GM23338 (cell line): Measurements from ENCODE around the gene RAC3. TPM values are rescaled to one million over a fixed set of nuclear protein-coding genes. Genes with fewer than 3 reads are reported as not detected.

Experiments used
- ATAC-seq: fragments of 200-7000 bp; cut with Tn5 transposase; 3 replicates; pipeline ENCODE4 v1.9.1; 2020
- DNase-seq: peaks from one replicate; pipeline ENCODE4 v3.0.0-alpha.2; 2015; ENCODE audit warnings: low spot score
- H2AFZ ChIP-seq: fragments of 200-600 bp; sonication (generic); 2 replicates; pipeline ENCODE4 v1.8.0; 2016; ENCODE audit warnings: antibody characterized with exemption, mild to moderate bottlenecking, moderate library complexity
- H3F3A ChIP-seq: fragments of 200-600 bp; sonication (generic); replicated peaks from 2 replicates; pipeline ENCODE4 v1.8.0; 2017; ENCODE audit warnings: antibody characterized with exemption, mixed run types, low read depth
- H3K27ac ChIP-seq: fragments of 200-600 bp; sonication (generic); 2 replicates; pipeline ENCODE4 v1.6.1; 2016; ENCODE audit warnings: low read depth
- H3K27me3 ChIP-seq: fragments of 200-600 bp; sonication (generic); 2 replicates; pipeline ENCODE4 v1.8.0; 2016; ENCODE audit warnings: mild to moderate bottlenecking, mixed run types, moderate library complexity; ENCODE audit not compliant: insufficient read depth
- H3K36me3 ChIP-seq: fragments of 200-600 bp; sonication (generic); 2 replicates; pipeline ENCODE4 v1.8.0; 2016; ENCODE audit warnings: mild to moderate bottlenecking; ENCODE audit not compliant: insufficient read depth
- H3K4me1 ChIP-seq: fragments of 200-600 bp; sonication (generic); 2 replicates; pipeline ENCODE4 v1.8.0; 2016; ENCODE audit warnings: mild to moderate bottlenecking, moderate library complexity; ENCODE audit not compliant: insufficient read depth
- H3K4me2 ChIP-seq: fragments of 200-600 bp; sonication (generic); 2 replicates; pipeline ENCODE4 v1.7.1; 2017; ENCODE audit warnings: mixed run types
- H3K4me3 ChIP-seq: fragments of 200-600 bp; sonication (generic); 2 replicates; pipeline ENCODE4 v1.6.1; 2016; ENCODE audit warnings: mixed run types
- H3K79me2 ChIP-seq: fragments of 200-600 bp; sonication (generic); replicated peaks from 2 replicates; pipeline ENCODE4 v1.8.0; 2017; ENCODE audit warnings: mild to moderate bottlenecking; ENCODE audit not compliant: insufficient read depth
- H3K9me2 ChIP-seq: fragments of 200-600 bp; sonication (generic); 2 replicates; pipeline ENCODE4 v1.8.0; 2017; ENCODE audit not compliant: insufficient read depth
- H4K20me1 ChIP-seq: fragments of 200-600 bp; sonication (generic); replicated peaks from 2 replicates; pipeline ENCODE4 v1.8.0; 2017; ENCODE audit warnings: mild to moderate bottlenecking; ENCODE audit not compliant: insufficient read depth
- H3K27ac Mint-ChIP-seq: 2 replicates; pipeline ENCODE4 v1.8.0; 2020; ENCODE audit warnings: inconsistent platforms, mild to moderate bottlenecking, moderate library complexity, mixed read lengths
- H3K27me3 Mint-ChIP-seq: 3 replicates; pipeline ENCODE4 v1.8.0; 2022; ENCODE audit warnings: low read depth, mild to moderate bottlenecking, moderate library complexity, mixed read lengths, inconsistent platforms; ENCODE audit not compliant: insufficient read depth, poor library complexity
- H3K36me3 Mint-ChIP-seq: 3 replicates; pipeline ENCODE4 v1.8.0; 2021; ENCODE audit warnings: low read depth, mild to moderate bottlenecking, inconsistent platforms, moderate library complexity, mixed read lengths
- H3K4me1 Mint-ChIP-seq: 3 replicates; pipeline ENCODE4 v1.8.0; 2020; ENCODE audit warnings: mild to moderate bottlenecking, inconsistent platforms, mixed read lengths
- H3K4me3 Mint-ChIP-seq: 3 replicates; pipeline ENCODE4 v1.8.0; 2021; ENCODE audit warnings: moderate library complexity, mild to moderate bottlenecking, inconsistent platforms, mixed read lengths
- H3K9me3 Mint-ChIP-seq: 3 replicates; pipeline ENCODE4 v1.8.0; 2020; ENCODE audit warnings: moderate library complexity, mild to moderate bottlenecking, inconsistent platforms, mixed read lengths
- CREB1 ChIP-seq: fragments of 250-450 bp; sonication (Bioruptor Pico); IDR thresholded peaks from 2 replicates; pipeline ENCODE4 v1.5.0; 2020; ENCODE audit warnings: low read depth, mild to moderate bottlenecking, moderate library complexity
- CTCF ChIP-seq, 2 experiments: fragments of 200-600 bp in 1 of 2; sonication (generic) in 1 of 2; conservative IDR thresholded peaks; 2 replicates each; pipeline versions ENCODE4 v1.5.1 to v1.6.1; 2016 to 2017; ENCODE audit warnings: antibody characterized with exemption in 2 of 2, low read depth in 2 of 2, mild to moderate bottlenecking in 2 of 2, moderate library complexity in 1 of 2
- ETS1 ChIP-seq: IDR thresholded peaks from 2 replicates; pipeline ENCODE4 v1.6.1; 2016; ENCODE audit warnings: antibody characterized with exemption
- EZH2 ChIP-seq: fragments of 200-600 bp; sonication (generic); IDR thresholded peaks from one replicate; pipeline ENCODE4 v1.8.0; 2017; ENCODE audit warnings: antibody characterized with exemption, mild to moderate bottlenecking, low read depth; ENCODE audit not compliant: unreplicated experiment
- EZH2phosphoT487 ChIP-seq: fragments of 200-600 bp; sonication (generic); IDR thresholded peaks from one replicate; pipeline ENCODE4 v1.8.1; 2018; ENCODE audit warnings: antibody characterized with exemption; ENCODE audit not compliant: unreplicated experiment
- NANOG ChIP-seq: IDR thresholded peaks from 2 replicates; pipeline ENCODE4 v1.6.1; 2016; ENCODE audit warnings: antibody characterized with exemption, borderline replicate concordance
- POLR2AphosphoS5 ChIP-seq: IDR thresholded peaks from 2 replicates; pipeline ENCODE4 v1.6.1; 2016; ENCODE audit warnings: antibody characterized with exemption, low read depth
- REST ChIP-seq: IDR thresholded peaks from one replicate; pipeline ENCODE4 v1.6.1; 2018; ENCODE audit warnings: antibody characterized with exemption; ENCODE audit not compliant: unreplicated experiment
- ZNF331 ChIP-seq: fragments of 250-450 bp; sonication (Bioruptor Pico); IDR thresholded peaks from 2 replicates; pipeline ENCODE4 v1.5.0; 2020; ENCODE audit warnings: low read depth, mild to moderate bottlenecking, moderate library complexity
- polyA plus RNA-seq: library from polyadenylated mRNA; unstranded; fragments of >200 nt; fragmentation: Nextera tagmentation; extraction: Ambion mirVana; gene quantifications from 2 replicates; pipeline ENCODE4 v1.2.1, GENCODE V29; 2016
- total RNA-seq: library from RNA; depleted of rRNA; stranded (reverse); fragments of >200 nt; shearing (Covaris generic); gene quantifications from 2 replicates; pipeline ENCODE4 v1.2.3, GENCODE V29; 2014

Gene RAC3
- total and polyA plus RNA-seq, 2 experiments from 2014 or later: 31.5 to 293 TPM

GRCh38 chr17:82081966-82082365 is 50.5 kb downstream of the RAC3 start (continued):
- no peak for TF ChIP-seq REST
- TF ChIP-seq EZH2: no peak
- no peak for TF ChIP-seq POLR2AphosphoS5
- no peak for TF ChIP-seq EZH2phosphoT487

GRCh38 chr17:82082456-82082855 is 51.0 kb downstream of the RAC3 start:
- Histone ChIP-seq H3K9me2 (no peaks in the 10 kb centered on the region), H3K4me3 (no peak overlapping the region), H3K4me2 (no peak overlapping the region), H2AFZ (no peak overlapping the region), H3K27me3 (no peaks in the 10 kb centered on the region), H3F3A (peaks cover 19% of the 10 kb centered on the region), H3K79me2 (no peaks in the 10 kb centered on the region), H3K36me3 (peaks cover 10% of the 10 kb centered on the region; the same call in 1 of the 2 replicates), H3K27ac (no peak overlapping the region), H4K20me1 (peaks cover 8% of the 10 kb centered on the region), H3K4me1 (no peaks in the 10 kb centered on the region)
- Mint-ChIP-seq H3K4me1 (peaks cover 3% of the 10 kb centered on the region), H3K36me3 (peaks cover 57% of the 10 kb centered on the region), H3K27me3 (peaks cover 18% of the 10 kb centered on the region), H3K4me3 (no peak overlapping the region), H3K27ac (no peak overlapping the region), H3K9me3 (no peaks in the 10 kb centered on the region; the same call in 2 of the 3 replicates)
- ATAC-seq (no peak), DNase-seq (no peak)
- no peak for TF ChIP-seq REST
- no peak for TF ChIP-seq ETS1
- no peak for TF ChIP-seq ZNF331
- TF ChIP-seq CREB1 (CRISPR knock-in tag): no peak
- TF ChIP-seq POLR2AphosphoS5: no peak
- no peak for TF ChIP-seq NANOG
- no peak for TF ChIP-seq CTCF (conservative IDR thresholded peaks at IDR 0.05; ENCODE audit: low read depth in 2 of 2)
